Prostate gland (tissue), 2 donors: Measurements from ENCODE around the gene MCCC1.

Source experiments
- POLR2A ChIP-seq: fragments of 450-650 bp; IDR thresholded peaks from one replicate; pipeline ENCODE4 v1.6.1; 2016; ENCODE audit warnings: antibody characterized with exemption, mild to moderate bottlenecking
- TF ChIP-seq, protein P1 (sequence below), 4 experiments: fragments of 200-600 bp in 2 of 4; fragments of 450-650 bp in 2 of 4; sonication (generic) in 2 of 4; IDR thresholded peaks; 1 replicate in 3 of 4; 2 replicates in 1 of 4; pipeline ENCODE4 v1.5.1; 2016 to 2019; ENCODE audit warnings: antibody characterized with exemption in 4 of 4, mild to moderate bottlenecking in 2 of 4, moderate library complexity in 2 of 4

DNA sequence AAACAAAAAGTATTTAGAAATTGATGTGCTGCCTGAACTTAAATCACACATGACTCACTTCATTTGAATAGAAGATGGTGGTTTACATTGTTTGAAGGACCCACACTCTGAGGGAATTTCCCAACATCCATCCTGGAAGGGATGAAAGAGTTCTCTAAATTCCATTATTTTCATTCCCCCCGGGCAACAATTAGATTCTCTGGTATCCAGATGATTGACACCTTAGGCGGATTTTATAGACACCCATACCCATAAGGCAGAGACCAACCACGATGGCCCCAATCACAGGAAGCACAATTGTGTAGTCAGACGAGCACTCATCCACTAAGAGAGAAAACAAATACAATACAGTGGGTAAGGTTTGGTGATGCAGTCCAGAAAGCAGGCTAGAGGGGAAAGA is 24.6 kb upstream of the MCCC1 start:
- TF ChIP-seq, protein P1, sequence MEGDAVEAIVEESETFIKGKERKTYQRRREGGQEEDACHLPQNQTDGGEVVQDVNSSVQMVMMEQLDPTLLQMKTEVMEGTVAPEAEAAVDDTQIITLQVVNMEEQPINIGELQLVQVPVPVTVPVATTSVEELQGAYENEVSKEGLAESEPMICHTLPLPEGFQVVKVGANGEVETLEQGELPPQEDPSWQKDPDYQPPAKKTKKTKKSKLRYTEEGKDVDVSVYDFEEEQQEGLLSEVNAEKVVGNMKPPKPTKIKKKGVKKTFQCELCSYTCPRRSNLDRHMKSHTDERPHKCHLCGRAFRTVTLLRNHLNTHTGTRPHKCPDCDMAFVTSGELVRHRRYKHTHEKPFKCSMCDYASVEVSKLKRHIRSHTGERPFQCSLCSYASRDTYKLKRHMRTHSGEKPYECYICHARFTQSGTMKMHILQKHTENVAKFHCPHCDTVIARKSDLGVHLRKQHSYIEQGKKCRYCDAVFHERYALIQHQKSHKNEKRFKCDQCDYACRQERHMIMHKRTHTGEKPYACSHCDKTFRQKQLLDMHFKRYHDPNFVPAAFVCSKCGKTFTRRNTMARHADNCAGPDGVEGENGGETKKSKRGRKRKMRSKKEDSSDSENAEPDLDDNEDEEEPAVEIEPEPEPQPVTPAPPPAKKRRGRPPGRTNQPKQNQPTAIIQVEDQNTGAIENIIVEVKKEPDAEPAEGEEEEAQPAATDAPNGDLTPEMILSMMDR (IDR thresholded peaks at IDR 0.05): no peak
- no peak for TF ChIP-seq POLR2A
